Stimulated activated CD8-positive, alpha-beta memory T cell treated with anti-CD3 and anti-CD28 coated beads, Interleukin-12 subunit alpha, Interleukin-12 subunit beta, amount 100 ng/mL, for 24 hours (primary cell): ENCODE results near the gene ACAD11.

Source experiments
- DNase-seq: peaks from one replicate; pipeline ENCODE4 v3.0.0-alpha.2; 2020; ENCODE audit errors: extremely low read depth

ACAD11 gene

GRCh38 chr3:132555306-132556035 lies 104.1 kb downstream of the ACAD11 start:
- no peak for DNase-seq

GRCh38 chr3:132554437-132554836 lies 105.2 kb downstream of the ACAD11 start:
- DNase-seq = no peak

GRCh38 chr3:132553826-132554225 lies 105.8 kb downstream of the ACAD11 start:
- no peak for DNase-seq

- no peak for DNase-seq
These were observed 108.9 kb downstream of the ACAD11 start for GRCh38 chr3:132550579-132551305.

- DNase-seq = no peak
These were observed 109.6 kb downstream of the ACAD11 start for GRCh38 chr3:132549890-132550578.

GRCh38 chr3:132549169-132549568 lies 110.4 kb downstream of the ACAD11 start:
- DNase-seq = no peak

GRCh38 chr3:132545471-132545870 lies 114.1 kb downstream of the ACAD11 start:
- no peak for DNase-seq

GRCh38 chr3:132544130-132544529 lies 115.5 kb downstream of the ACAD11 start:
- no peak for DNase-seq

GRCh38 chr3:132543011-132543739 lies 116.4 kb downstream of the ACAD11 start:
- no peak for DNase-seq

- DNase-seq = no peak
These were observed 117.0 kb downstream of the ACAD11 start for GRCh38 chr3:132542577-132542976.

- DNase-seq = no peak
These were observed 119.9 kb downstream of the ACAD11 start for GRCh38 chr3:132539681-132540080.

GRCh38 chr3:132538072-132538471 lies 121.5 kb downstream of the ACAD11 start:
- no peak for DNase-seq

GRCh38 chr3:132537297-132537696 lies 122.3 kb downstream of the ACAD11 start:
- no peak for DNase-seq

GRCh38 chr3:132536442-132537153 lies 123.0 kb downstream of the ACAD11 start:
- DNase-seq = no peak

- peak; percentile 14 for DNase-seq
These were observed 123.8 kb downstream of the ACAD11 start for GRCh38 chr3:132535575-132536441.

- no peak for DNase-seq
These were observed 129.0 kb downstream of the ACAD11 start for GRCh38 chr3:132530624-132531023.

GRCh38 chr3:132522353-132522752 lies 137.3 kb downstream of the ACAD11 start:
- no peak for DNase-seq

- no peak for DNase-seq
These were observed 137.7 kb downstream of the ACAD11 start for GRCh38 chr3:132521901-132522300.

GRCh38 chr3:132519914-132520313 lies 139.7 kb downstream of the ACAD11 start:
- no peak for DNase-seq

GRCh38 chr3:132517311-132517710 lies 142.3 kb downstream of the ACAD11 start:
- DNase-seq = no peak
